ENCODE data around the gene CTTN.
"Not testable (repeated sequence)": the region's sequence is repeated elsewhere in the genome, so short reads cannot be mapped to it uniquely, and the experiment has no call there.

Gene CTTN

DNA sequence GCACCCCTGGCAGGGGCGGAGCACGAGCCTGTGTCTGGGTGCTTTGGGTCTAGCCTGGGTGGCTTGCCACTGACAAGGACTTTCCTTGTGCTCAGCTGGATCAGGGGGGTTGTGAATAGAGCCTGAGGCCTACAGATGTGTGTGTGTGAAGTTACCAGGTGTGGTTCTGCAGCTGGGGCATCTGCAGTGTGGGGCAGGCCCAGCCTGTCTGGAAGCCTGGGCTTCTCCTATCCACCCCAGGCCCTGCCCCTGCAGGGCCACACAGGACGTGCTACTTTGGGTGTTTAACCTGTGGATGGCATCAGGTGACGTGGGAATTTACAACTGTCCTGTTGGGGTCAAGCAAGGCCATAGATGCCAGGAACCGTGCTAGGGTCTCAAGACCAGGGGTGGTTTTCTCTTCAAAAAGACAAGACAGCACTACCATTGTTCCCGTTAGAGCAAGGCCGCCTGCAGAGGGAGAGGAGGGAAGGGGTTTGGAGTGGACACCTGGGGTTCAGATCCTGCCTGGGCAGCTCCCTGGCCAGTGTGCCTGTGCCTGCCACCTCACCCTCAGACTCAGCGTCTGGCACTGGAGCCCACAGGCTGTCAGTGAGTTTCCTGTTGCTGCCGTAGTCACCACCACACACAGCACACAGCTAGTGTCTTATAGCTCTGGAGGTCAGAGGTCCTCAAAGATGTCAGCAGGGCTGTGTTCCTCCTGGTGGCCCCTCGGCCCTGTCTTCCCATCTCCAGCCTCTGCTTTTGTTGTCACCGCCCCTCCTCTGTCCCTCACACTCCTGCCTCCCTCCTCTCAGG is 31.6 kb downstream of the CTTN start:
- no peak for DNase-seq

DNA sequence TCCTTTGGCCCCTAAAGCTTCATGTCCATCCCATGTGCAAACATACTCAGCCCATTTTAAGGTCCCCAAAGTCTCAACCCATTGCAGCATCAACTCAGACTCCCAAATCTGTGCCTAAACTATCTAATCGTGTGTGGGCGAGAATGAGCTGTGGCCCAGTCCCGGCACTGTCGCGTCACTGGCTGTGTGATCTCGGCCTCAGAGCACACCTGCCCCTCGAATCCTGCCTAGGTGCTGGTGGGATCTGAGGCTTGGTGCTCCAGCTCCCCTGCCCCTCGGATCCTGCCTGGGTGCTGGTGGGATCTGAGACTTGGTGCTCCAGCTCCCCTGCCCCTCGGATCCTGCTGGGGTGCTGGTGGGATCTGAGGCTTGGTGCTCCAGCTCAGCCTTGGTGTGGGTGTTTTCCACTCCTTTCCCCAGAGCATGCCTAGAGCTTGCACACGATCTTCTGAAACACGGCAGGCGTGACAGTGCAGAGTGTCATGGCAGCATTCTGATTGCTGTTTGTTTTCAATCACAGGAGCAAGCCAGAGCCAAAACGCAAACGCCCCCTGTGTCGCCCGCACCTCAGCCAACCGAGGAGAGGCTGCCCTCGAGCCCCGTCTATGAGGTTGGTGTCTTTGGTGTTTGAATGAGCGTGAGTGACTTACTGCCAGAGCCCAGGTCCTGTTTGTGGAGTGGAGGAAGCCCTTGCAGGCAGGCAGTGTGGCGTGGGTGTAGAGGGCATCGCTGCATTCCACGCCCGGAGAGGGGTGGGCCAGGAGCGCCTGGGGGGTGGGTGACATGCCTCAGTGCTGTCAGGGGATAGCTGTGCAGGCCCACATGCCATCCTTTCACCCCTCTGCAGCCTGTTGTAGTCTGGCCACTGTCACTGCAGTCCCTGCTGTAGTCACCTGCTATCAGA is 32.6 kb downstream of the CTTN start:
- DNase-seq, result no peak

DNA sequence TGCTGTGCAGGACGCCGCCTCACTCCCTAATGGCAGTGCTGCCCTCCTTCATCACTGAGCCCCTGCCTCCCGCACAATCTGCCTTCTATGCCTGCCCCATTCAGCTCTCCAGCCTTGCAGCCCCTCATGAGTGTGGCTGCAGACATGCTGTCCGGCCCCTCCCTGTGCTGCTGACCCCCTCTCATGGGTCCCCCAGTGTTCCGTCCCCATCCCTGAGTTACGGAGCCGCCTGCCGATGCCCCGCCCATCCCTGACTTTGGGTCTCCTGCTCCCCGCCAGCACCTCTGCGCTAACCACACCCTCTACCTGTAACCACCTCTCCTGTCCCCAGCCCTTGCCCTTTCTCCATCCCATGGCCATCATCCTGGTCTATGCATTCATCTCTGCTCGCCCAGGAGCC is 33.3 kb downstream of the CTTN start:
- no peak for DNase-seq

DNA sequence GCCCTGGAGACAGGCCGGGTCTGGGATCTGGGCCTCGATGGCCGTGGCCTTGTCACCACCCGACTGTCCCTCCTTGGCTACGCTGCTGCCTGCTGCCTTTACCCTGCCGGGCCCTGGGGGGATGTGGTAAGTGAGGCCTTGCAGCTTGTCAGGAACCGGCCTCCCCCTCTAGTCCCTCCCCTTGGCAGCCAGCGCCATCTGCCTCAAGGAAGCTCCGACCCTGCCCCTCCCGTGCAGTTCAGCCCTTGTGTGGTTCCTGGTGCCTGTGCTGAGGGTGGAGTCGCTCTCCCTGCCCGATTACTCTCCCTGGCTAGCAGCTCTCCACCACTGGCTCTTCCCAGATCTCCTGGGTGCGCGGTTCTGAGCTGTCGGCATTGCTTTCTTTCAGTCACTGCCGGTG is 33.7 kb downstream of the CTTN start:
- DNase-seq, result no peak

DNA sequence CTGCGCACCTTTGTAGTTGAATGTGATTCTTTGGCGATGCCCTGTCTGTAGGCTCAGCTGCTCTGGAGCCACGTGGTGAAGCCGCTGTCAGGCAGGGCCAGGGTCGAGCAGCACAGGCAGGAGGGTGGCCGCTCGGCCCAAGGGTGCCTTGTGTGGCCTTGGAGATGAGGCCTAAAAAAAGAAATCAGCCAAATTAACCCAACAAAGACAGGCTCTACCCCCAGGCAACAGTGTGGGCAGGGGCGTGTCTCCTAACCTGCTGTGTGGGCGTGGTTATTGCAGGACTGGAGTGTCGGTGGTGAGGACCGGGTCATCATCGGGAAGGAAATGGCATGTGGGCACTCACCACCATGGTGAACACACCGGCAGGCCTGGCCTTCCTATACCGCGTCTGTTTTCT is 34.3 kb downstream of the CTTN start:
- no peak for DNase-seq

DNA sequence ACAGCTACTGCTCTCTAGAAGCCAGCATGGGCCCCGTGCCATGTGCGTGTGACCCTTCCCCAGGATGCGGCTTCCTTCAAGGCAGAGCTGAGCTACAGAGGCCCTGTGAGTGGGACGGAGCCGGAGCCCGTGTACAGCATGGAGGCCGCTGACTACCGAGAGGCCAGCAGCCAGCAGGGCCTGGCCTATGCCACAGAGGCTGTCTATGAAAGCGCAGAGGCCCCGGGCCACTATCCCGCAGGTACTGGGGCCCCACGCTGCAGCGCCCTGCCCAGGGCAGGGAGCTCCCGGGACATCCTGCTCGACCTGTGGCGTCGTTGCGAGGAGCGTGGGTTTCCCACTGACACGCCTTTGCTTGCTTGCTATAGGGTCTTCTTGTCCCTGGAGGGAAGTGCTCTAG is 34.7 kb downstream of the CTTN start:
- DNase-seq, result no peak

DNA sequence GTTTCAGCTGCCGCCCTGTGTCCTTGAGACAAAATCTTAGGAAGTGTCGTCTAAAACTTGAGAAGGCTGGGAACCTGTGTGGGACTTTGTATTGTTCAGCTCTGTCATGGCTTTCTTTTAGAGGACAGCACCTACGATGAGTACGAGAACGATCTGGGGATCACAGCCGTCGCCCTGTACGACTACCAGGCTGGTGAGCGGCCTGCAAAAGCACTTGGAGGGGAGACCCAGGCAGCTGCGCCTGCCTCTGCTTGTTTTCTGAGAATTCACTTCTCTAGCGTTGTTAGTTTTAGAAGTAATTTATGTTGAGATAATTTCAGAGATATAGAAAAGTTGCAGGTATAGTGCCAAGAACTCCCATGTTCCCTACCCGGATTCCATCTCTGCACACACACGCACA is 35.2 kb downstream of the CTTN start:
- DNase-seq, result no peak

DNA sequence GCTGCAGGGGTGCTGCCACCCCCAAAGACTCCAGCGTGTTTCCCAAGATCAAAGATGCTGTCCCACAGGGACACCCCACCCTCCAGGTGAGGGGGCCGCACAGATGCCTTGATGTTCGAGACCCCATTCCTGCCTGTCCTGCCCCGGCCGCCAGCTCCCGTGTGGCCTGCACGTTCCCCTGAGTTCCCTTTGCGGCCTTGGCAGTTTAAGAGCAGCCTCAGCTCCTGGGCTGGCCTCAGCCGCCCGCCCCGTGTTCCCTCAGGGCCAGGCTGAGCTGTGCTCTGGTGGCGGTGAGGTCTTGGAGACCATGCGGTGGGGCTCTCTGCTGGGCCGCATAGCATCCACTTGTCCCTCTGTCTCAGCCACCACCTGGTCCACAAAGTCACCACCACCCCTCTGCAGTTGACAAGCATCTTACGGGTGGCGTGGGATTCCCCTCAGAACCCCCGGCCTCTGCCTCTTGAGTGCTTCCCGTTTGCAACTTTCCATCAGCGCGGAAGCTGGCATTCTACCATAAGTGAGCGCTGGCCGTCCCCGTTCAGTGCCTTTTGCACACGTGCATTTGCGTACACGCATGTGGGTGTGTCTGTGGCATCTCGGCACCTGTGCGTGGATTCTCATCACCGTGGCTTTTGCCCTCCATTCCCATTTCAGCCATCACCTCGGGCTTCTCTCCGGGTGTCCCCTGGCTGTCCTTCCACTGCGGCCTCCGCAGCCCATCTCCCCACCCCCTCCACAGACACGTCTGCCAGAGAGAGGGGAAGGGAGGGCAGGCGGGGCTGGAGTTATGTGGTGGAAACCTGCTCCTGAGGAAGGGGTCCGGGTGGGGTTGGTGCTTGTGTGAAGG is 35.9 kb downstream of the CTTN start:
- DNase-seq, result no peak

DNA sequence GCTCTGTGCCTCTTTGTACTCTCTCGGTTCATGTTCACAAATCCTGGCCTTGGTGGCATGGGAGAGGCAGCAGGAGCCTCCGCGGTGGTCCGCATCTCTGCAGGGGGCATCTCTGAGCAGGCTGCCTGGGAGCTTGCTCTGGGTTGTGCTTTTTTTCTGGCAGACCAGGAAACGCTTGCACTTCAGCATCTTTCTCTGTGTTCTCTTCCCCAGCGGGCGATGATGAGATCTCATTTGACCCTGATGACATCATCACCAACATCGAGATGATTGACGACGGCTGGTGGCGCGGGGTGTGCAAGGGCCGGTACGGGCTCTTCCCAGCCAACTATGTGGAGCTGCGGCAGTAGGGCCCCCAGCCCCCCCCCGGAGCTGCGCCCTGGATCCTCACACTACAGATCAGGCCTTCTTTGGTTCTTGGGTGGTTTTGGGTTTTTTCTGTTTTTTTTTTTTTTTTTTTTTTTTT is 36.5 kb downstream of the CTTN start:
- no peak for DNase-seq

DNA sequence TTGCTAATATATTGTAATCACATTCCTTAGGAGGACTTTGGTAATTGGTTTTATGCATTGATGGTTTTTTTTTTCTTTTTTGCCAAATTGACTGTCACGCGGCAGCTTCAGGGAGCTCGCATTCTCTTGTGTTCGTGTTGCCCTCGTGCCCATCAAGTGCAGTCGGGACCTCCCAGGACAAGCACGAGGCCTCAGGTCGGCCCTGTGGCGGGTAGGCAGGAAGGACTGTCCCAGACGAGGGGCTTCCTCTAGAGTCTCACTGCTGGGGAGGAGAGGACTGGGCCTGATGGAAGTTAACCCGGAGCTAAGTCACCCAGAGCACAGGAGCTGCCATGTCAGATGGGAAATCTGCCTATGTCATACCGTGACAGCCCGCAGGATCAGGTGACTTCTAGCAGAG is 37.0 kb downstream of the CTTN start:
- no peak for DNase-seq

DNA sequence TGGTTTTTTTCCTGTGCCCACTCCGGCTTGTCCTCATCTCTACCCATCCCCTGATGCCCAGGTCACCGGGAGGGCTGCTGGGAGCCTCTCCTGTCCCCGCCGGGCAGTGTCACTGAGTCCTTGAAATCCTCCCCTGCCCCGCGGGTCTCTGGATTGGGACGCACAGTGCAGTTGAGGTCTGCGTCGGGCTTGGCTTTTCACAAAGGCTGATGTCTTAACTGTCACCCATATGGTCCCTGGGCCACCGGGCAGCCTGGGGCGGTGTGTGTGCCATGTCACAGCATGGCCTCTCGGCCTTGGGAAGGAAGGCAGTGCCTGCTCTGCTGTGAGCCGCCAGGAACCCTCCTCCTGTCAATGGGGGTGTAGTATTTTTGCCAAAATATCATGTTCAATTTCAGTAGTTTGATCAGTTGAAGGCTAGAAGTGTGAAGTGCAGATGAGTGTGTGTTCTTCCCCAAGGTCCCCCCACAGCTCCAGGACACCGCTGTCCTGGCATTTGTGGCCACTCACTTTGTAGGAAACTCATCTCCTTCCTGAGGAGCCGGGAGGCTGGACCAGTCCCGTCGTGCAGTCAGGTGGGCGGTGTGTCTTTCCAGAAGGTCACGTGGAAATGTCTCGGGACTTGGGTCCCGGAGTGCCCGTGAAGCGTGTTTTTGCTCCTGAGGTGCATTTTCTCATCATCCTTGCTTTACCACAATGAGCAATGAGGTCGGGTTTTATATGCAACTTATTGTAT is 37.6 kb downstream of the CTTN start:
- no peak for DNase-seq

DNA sequence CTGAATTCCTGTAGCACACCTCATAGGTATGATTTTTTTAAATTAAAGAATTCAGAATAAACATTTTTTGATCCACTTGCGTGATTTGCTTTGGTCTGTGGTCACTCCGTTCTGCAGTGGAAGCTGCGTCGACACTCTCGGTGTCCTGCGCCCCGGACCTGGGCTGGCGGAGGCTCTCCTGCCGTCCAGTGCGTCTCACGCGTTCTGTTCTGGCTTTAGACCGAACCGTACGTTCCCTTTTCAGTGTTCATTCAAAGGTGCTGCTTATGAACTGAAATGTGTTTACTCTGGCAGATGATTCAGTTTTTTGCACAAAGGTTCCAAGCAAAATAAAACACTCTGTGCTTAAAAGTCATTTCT is 38.2 kb downstream of the CTTN start:
- no peak for DNase-seq

DNA sequence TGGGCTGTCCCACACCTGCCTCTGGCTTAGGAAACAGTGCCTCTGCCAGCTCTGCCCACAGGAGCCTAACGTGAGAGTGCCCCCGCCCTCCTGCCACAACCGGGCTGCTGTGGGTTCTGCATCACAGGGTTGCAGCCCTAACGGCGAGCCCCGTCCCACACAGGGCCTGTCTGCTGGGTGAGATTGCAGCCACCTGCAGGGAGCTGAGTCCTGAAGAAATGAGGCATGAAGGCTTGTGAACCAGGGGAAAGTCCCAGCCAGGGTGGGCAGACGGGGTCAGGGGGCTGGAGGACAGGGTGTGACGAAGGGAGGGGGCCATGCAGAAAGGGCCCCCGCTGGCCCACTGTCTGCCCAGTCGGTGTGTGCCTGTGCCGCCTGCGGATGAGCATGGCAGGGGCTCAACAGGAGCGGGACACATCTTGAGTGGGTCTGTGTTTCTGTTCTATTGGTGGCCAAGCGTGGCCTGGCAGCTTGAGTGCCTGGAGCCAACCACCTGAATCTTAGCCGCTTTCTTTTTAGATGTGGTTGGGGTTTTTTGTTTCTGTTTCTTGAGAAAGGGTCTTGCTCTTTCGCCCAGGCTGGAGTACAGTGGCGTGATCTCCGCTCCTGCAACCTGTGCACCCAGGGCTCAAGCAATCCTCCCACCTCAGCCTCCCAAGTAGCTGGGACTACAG is 38.9 kb downstream of the CTTN start:
- no peak for DNase-seq

DNA sequence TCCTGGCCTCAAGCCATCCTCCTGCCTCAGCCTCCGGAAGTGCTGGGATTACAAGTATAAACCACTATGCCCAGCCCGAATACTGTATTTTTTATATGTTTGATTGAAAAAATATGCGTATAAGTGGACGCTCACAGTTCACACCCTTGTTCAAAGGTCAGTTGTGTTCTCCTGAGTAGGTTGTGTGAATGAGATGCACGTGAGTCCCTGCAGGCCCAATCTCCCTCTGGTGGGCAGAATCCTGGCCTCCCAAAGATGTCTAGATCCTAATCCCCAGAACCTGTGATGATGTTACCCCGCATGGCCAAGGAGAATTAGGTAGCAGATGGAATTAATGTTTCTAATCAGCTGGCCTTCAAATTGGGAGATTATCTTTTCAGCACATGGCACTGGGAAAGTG is 41.9 kb downstream of the CTTN start:
- no peak for DNase-seq

DNA sequence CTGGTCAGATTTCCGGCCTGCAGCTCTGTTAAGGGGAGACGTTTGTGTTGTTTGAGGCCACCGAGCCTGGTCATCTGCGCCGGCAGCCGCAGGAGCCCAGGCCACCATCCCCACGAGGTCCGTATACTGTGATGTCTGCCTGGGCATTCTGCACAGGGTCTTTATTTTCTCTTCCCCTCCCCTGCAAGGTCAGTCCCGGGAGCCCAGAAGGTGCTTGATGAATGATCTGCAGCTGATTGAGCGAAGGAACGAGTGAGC is 45.4 kb downstream of the CTTN start:
- DNase-seq, result no peak

DNA sequence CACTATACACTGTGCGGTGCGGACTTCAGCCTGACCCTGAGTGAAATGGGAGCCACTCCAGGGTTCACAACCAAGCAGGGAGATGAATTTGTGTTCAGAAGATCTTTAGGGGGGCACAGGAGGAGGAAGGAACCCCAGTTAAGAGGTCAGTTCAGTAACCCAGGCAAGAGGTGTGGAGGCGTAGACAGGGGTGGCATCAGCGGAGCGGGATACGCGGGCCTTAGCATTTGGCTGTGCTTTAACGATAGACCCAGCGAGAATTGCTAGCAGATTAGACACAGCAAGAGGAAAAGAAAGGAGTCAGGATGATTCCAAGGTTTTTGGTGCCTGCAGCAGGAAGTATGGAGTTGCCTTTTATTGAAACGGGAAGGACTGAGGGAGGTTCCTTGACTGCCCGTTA is 46.8 kb downstream of the CTTN start:
- no peak for DNase-seq

DNA sequence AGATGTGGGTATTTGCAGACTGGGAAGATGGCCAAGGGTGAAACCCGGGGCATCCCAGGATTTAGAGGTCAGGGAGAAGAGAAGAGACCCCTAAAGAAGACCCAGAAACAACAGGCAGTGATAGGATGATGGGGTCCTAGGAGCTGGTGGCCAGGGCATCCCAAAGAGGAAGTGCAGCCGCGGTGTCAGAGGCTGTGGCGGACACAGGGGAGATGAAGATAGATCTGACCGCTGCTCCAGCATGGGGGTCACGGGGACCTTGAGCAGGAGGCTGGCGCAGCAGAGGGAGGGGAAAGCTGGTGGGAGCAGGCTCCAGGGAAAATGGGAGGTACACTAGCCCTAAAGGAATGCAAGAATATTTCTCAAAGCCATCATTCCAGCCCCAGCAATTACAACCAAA is 47.3 kb downstream of the CTTN start:
- no peak for DNase-seq

DNA sequence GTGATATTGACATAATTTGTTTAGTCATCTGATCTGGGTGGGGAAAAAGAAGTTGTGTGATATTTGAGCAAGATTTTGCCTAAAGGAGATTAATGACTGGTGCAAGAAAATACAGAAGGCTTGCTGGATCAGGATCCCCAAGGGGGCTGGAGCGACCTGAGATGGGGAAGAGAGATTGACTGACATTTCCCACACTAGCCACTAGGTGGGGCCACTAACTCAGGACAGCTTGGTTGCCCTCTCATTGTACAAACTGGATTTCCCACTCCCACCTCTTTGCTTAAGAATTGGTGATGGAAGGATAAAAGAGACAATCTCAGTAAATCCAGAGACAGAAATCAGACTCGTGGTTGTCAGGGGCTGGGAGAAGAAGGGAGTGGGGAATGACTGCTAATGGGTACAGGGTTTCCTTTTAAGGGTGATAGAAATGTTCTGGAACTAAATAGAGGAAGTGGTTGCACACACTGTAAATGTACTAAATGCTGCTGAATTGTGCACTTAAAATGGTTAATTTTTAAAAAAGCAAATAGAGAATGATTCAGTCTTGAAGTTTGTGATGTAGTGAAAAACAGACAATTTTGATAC is 50.7 kb downstream of the CTTN start:
- no peak for DNase-seq

DNA sequence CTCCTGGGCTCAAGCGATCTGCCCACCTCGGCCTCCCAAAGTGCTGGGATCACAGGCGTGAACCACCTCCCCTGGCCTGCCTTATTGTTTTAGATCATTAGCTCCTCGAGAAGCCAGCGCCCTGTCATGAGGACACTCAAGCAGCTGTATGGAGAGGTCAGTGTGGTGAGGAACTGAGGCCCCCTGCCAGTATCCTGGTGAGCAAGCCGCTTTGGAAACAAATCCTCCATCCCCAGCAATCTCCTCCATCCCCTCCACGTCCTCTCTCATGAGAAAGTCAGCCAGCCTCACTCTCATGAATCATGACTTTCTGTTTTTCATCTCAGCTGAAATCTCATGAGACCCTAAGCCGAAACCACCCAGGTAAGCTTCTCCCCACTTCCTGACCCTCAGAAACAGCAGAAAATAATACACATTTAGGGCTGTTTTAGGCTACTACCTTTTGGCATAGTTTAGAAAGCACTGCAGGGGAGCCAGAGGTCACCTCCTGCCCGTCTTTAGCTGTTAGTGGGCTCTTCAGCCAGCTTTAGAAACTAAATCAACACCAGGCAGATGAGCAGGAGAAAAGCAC is 56.0 kb downstream of the CTTN start:
- no peak for DNase-seq

DNA sequence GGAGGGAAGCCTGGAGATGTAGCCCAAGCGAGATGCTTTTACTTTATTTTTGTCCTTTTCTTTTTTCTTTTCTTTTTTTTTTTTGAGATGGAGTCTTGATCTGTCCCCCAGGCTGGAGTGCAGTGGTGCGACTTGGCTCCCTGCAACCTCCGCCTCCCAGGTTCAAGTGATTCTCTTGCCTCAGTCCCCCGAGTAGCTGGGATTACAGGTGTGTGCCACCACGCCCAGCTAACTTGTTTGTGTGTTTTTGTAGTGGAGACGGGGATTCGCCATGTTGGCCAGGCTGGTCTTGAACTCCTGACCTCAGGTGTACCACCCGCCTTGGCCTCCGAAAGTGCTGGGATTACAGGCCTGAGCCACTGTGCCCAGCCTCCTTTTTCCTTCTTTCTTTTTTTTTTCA is 56.5 kb downstream of the CTTN start:
- DNase-seq, result not testable (repeated sequence)

DNA sequence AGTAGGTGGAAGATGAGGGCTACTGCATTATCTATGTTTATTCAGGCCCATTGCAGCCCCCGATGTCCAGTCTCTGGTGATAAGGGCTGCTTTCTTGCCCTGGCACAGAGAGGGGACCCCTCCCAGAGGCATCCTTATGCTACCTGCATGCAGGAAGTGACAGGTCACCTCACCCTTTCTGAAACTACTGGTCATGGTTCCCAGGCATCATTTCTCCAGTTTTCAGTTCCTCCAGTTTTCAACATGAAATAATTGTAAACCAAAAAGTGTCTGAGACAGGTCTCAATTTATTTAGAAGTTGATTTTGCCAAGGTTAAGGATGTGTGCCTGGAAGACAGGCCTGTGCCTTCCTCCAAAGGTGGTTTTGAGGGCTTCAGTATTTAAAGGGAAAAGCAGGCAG is 57.0 kb downstream of the CTTN start:
- DNase-seq, result no peak
